ENCODE data around the gene SDK1. TPM values are rescaled to one million over a fixed set of nuclear protein-coding genes. Genes with fewer than 3 reads are reported as not detected.

The SDK1 gene
- total RNA-seq, 2 donors from 2014 or later = 4.8 to 13.2 TPM

DNA sequence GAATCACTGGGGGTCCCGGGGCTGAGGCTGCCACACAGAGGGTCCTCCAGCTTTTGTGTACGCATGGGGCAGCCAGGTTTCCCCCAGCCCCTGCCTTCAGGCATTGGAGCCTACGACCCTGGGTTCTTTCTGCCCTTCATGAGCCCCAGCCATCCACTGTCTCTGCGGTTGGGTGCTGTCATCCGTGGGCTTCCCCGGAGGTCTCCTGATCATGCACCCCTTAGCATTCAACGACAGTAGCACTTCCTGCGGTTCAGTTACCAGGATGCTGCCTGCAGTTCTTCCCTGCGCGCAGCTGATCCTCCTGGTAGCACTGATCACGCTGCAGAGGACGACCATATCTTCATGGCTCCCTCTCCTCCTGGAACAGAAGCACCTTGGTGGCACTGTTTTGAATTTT lies 676.3 kb downstream of the SDK1 start:
- Histone ChIP-seq H3K9me3 (no peaks in the 10 kb centered on the region), H3K36me3 (no peaks in the 10 kb centered on the region), H3K4me3 (no peak overlapping the region), H3K27me3 (replicated peaks; ENCODE audit: insufficient read depth) (no peaks in the 10 kb centered on the region), H3K4me1 (replicated peaks) (no peaks in the 10 kb centered on the region), H3K27ac (no peak overlapping the region)
- TF ChIP-seq POLR2AphosphoS5 (IDR thresholded peaks at IDR 0.05) (no peak), POLR2A (IDR thresholded peaks at IDR 0.05) (no peak), CTCF (IDR thresholded peaks at IDR 0.05) (no peak)
- intact Hi-C loops (cut with DNase I) = no loop called here
- DNase-seq (ENCODE audit: low spot score) = no peak
- 95% methylated on average over 11 of the region's 12 CpGs for WGBS

DNA sequence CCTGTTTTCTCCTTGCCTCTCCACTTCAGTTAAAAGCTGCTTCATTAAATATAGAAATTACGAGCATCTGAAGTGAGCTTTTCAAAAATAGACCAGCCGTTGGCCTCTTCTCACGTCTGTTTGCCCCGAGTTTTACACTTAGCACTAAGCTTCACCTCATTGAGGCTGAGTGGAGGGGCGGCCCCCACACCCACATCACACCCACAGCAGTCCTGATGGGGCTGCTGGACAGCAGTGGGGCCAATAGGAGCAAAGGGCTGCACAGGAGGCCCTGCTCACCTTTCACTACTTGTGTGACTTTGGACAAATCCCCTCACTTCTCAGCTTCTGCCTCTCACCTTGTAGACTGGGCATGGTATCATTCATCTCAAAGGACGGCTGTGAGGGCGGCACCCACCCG lies 677.8 kb downstream of the SDK1 start:
- DNase-seq (ENCODE audit: low spot score) = no peak
- no peaks in the 10 kb centered on the region for H3K4me1 ChIP-seq (replicated peaks)
- intact Hi-C loops (cut with DNase I) = no loop called here

DNA sequence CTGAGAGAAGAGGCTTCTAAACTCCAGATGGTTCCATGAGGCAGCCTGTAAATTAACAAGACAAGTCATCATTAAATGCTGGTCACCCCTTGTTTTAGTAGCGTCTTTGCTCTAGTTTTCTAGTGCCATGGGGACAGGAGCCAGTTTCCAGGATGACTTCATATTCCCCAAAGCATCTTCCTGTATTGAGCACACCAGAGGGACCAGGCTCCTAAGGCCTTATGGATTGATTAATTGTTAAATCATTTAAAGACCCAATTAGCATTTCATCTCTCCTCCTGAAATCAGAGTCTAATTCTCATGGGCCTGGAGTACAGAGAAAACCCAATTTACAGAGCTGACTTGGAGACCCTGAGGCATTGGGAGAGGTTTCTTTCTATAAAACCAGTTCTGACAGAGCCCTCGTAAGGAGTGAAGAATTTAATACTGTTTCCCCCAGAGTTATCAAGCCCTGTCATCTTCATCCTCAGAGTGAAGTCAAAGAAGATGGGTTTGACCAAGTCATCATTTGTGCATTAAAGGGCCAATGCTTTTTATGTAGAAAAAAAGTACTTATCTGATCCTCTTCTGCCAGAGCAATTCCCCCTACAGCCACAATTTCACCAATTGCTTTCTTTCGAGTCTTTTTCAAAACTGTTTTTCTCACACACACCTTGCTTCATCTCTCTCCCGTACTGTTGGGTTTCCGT lies 678.7 kb downstream of the SDK1 start:
- no peak for DNase-seq (ENCODE audit: low spot score)
- Histone ChIP-seq H3K36me3 (no peaks in the 10 kb centered on the region), H3K4me3 (no peak overlapping the region), H3K27ac (no peak overlapping the region), H3K9me3 (no peaks in the 10 kb centered on the region), H3K4me1 (replicated peaks) (no peaks in the 10 kb centered on the region), H3K27me3 (replicated peaks; ENCODE audit: insufficient read depth) (no peaks in the 10 kb centered on the region)
- TF ChIP-seq CTCF (IDR thresholded peaks at IDR 0.05) (no peak), POLR2AphosphoS5 (IDR thresholded peaks at IDR 0.05) (no peak), POLR2A (IDR thresholded peaks at IDR 0.05) (no peak)
- 57% methylated on average over 5 of the region's 5 CpGs for WGBS
- intact Hi-C loops (cut with DNase I) = no loop called here

More for the DNA sequence above, 677.8 kb downstream of the SDK1 start:
- Histone ChIP-seq H3K36me3 (no peaks in the 10 kb centered on the region), H3K4me3 (no peak overlapping the region), H3K27me3 (replicated peaks; ENCODE audit: insufficient read depth) (no peaks in the 10 kb centered on the region), H3K9me3 (no peaks in the 10 kb centered on the region), H3K27ac (no peak overlapping the region)
- 77% methylated on average over 8 of the region's 8 CpGs for WGBS
- no peak for TF ChIP-seq CTCF (IDR thresholded peaks at IDR 0.05)
- TF ChIP-seq POLR2A (IDR thresholded peaks at IDR 0.05) = no peak
- no peak for TF ChIP-seq POLR2AphosphoS5 (IDR thresholded peaks at IDR 0.05)

DNA sequence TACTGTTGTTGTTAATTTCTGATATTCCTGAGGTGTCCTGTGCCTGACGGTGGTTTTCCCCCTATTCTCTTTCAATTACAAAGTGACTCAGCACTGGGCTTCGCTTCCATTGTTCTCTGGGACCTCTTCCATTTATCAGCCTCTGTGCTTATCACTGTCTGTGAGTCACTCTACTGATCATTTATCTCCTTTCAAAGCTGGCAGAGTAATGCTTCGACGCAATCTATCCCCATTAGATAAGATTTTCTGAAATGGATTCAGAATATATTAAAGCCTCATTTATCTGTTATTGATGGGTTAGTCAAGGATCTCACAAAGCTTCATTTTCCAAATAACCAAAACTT lies 679.2 kb downstream of the SDK1 start:
- H3K27me3 ChIP-seq (replicated peaks; ENCODE audit: insufficient read depth) = no peaks in the 10 kb centered on the region
- no peaks in the 10 kb centered on the region for H3K4me1 ChIP-seq (replicated peaks)
- no peaks in the 10 kb centered on the region for H3K9me3 ChIP-seq
- intact Hi-C loops (cut with DNase I) = no loop called here
- no peak overlapping the region for H3K27ac ChIP-seq
- no peak for DNase-seq (ENCODE audit: low spot score)
- no peak overlapping the region for H3K4me3 ChIP-seq
- no peaks in the 10 kb centered on the region for H3K36me3 ChIP-seq
- WGBS = 49% methylated on average over 4 of the region's 4 CpGs
- TF ChIP-seq CTCF (IDR thresholded peaks at IDR 0.05) (no peak), POLR2A (IDR thresholded peaks at IDR 0.05) (no peak), POLR2AphosphoS5 (IDR thresholded peaks at IDR 0.05) (no peak)

DNA sequence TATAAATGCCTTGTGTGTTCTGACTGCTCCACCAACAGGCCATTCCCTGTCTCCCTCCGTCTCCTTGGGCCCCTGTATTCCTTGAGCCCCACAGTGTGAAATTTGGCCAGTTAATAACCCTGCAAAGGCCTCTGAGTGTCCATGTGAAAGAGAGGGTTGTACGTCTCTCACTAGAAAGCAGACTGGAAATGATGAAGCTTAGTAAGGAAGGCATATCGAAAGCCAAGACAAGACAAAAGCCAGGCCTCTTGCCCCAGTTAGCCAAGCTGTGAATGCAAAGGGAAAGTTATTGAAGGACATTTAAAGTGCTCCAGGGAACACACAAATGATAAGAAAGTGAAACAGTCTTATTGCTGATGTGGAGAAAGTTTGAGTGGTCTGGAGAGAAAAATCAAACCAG lies 680.2 kb downstream of the SDK1 start:
- Histone ChIP-seq H3K4me3 (no peak overlapping the region), H3K36me3 (no peaks in the 10 kb centered on the region), H3K9me3 (no peaks in the 10 kb centered on the region), H3K27ac (no peak overlapping the region), H3K27me3 (replicated peaks; ENCODE audit: insufficient read depth) (no peaks in the 10 kb centered on the region), H3K4me1 (replicated peaks) (no peaks in the 10 kb centered on the region)
- 96% methylated on average over 3 of the region's 3 CpGs for WGBS
- intact Hi-C loops (cut with DNase I) = no loop called here
- TF ChIP-seq POLR2AphosphoS5 (IDR thresholded peaks at IDR 0.05) = no peak
- DNase-seq (ENCODE audit: low spot score) = no peak
